Fibroblast of lung (primary cell): ENCODE data around the gene REXO2. TPM values are rescaled to one million over a fixed set of nuclear protein-coding genes. Genes with fewer than 3 reads are reported as not detected.
A peak's percentile ranks its signal among the peaks of the same experiment; 100 is the strongest.

ENCODE experiments used
- DNase-seq, 2 donors: peaks; one replicate each; pipeline versions ENCODE4 v3.0.0 to v3.0.0-alpha.2; 2010; ENCODE audit warnings: low read depth in 2 of 2
- H2AFZ ChIP-seq: 2 replicates; pipeline ENCODE4 v1.5.1; 2012; ENCODE audit warnings: low read length, control low read depth, inconsistent platforms
- H3K27ac ChIP-seq: 2 replicates; pipeline ENCODE4 v1.5.1; 2011; ENCODE audit warnings: low read length, control low read depth; ENCODE audit not compliant: insufficient read depth
- H3K27me3 ChIP-seq: 2 replicates; pipeline ENCODE4 v1.5.1; 2011; ENCODE audit warnings: mild to moderate bottlenecking, low read length; ENCODE audit not compliant: control insufficient read depth, insufficient read depth
- H3K36me3 ChIP-seq: 2 replicates; pipeline ENCODE4 v1.5.1; 2011; ENCODE audit warnings: low read length; ENCODE audit not compliant: control insufficient read depth, insufficient read depth
- H3K4me1 ChIP-seq: 2 replicates; pipeline ENCODE4 v1.5.1; 2011; ENCODE audit warnings: low read length; ENCODE audit not compliant: control insufficient read depth, insufficient read depth; ENCODE audit errors: extremely low read depth
- H3K4me2 ChIP-seq: 2 replicates; pipeline ENCODE4 v1.5.1; 2011; ENCODE audit warnings: low read length, control low read depth; ENCODE audit not compliant: insufficient read depth; ENCODE audit errors: extremely low read depth
- H3K4me3 ChIP-seq, 4 experiments: fragments of 200-600 bp in 1 of 4; sonication (generic) in 1 of 4; replicated peaks in 1 of 4; 2 replicates each; pipeline ENCODE4 v1.5.1; 2011 to 2016; ENCODE audit warnings: low read length in 4 of 4, low read depth in 3 of 4, mild to moderate bottlenecking in 3 of 4, control low read depth in 2 of 4, inconsistent platforms in 1 of 4, mixed read lengths in 1 of 4; ENCODE audit not compliant: insufficient read depth in 1 of 4; ENCODE audit errors: control extremely low read depth in 1 of 4
- H3K79me2 ChIP-seq: 2 replicates; pipeline ENCODE4 v1.5.1; 2012; ENCODE audit warnings: mild to moderate bottlenecking, low read length, inconsistent platforms; ENCODE audit not compliant: control insufficient read depth, insufficient read depth
- H3K9ac ChIP-seq: 2 replicates; pipeline ENCODE4 v1.5.1; 2011; ENCODE audit warnings: mild to moderate bottlenecking, low read length, control low read depth; ENCODE audit not compliant: insufficient read depth
- H3K9me3 ChIP-seq: 2 replicates; pipeline ENCODE4 v1.5.1; 2012; ENCODE audit warnings: low read depth, low read length; ENCODE audit not compliant: control insufficient read depth, insufficient read depth
- H4K20me1 ChIP-seq: 2 replicates; pipeline ENCODE4 v1.5.1; 2011; ENCODE audit warnings: low read length; ENCODE audit not compliant: control insufficient read depth, insufficient read depth; ENCODE audit errors: extremely low read depth
- EZH2 ChIP-seq: IDR thresholded peaks from 2 replicates; pipeline ENCODE4 v1.5.1; 2012; ENCODE audit warnings: low read length, control low read depth, mild to moderate bottlenecking; ENCODE audit errors: missing control alignments
- polyA plus RNA-seq, 2 donors: library from polyadenylated mRNA; depleted of rRNA in 1 of 2; stranded (reverse) in 1 of 2; unstranded in 1 of 2; fragments of >200 nt; gene quantifications; 2 replicates each; pipeline ENCODE4 v1.2.1, GENCODE V29; 2011 to 2012; ENCODE audit warnings: missing spikeins in 1 of 2
- total RNA-seq: library from RNA; depleted of rRNA; stranded (reverse); fragments of >200 nt; gene quantifications from 2 replicates; pipeline ENCODE4 v1.2.1, GENCODE V29; 2014
- TF ChIP-seq, protein P1 (sequence below), 2 donors: IDR thresholded peaks in 1 of 2; conservative IDR thresholded peaks in 1 of 2; 1 replicate in 1 of 2; 2 replicates in 1 of 2; pipeline ENCODE4 v1.5.1; 2011 to 2012; ENCODE audit warnings: low read length in 2 of 2, control low read depth in 1 of 2, inconsistent platforms in 1 of 2, low read depth in 1 of 2, mild to moderate bottlenecking in 1 of 2

REXO2 gene
- total and polyA plus RNA-seq, 2 donors (not counting 1 experiment from before 2014, with no cell fraction given), result 234 to 372 TPM

DNA sequence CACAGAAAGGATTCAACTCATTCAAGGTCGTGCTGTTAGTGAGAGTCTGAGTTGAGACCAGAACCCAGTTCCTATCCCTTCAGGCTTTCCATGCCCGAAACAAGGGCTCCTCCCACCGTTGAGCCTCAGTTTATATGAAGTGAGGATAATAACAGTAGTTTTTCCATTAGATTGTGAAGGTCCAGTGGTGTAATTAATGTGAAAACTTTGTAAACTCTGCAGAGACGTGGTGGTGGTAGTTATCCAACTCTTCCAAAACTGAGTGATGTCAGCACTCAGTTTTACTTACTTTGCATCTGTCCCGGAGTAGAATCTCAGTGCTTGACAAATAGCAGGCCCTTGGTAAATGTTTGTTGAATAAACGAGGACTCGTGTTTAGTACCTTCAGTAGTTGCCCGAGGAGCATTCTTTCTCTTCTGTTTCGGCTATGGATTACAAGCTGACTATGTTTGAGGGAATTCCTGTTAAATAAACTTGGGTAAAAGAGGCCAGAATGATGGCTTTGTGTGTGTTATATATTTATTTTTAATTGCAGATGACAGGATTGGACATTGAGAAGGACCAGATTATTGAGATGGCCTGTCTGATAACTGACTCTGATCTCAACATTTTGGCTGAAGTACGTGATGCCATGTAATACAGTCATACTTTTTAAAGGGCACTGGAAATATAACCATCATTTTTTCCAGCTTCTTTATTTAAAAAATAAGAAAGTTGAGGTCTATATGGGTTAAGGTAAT, 1.0 kb downstream of the REXO2 start:
- H2AFZ ChIP-seq, result peak overlapping the region; percentile 92
- H3K4me2 ChIP-seq, result peak overlapping the region; percentile 61
- H3K79me2 ChIP-seq, result peaks cover 58% of the 10 kb centered on the region
- peak; percentile 9 to 29 for DNase-seq
- peak overlapping the region; percentile 82 to 99 (median 96) for H3K4me3 ChIP-seq
- peaks cover 2% of the 10 kb centered on the region for H3K4me1 ChIP-seq
- H3K36me3 ChIP-seq, result peaks cover 3% of the 10 kb centered on the region
- TF ChIP-seq EZH2, result no peak
- H3K9me3 ChIP-seq, result no peaks in the 10 kb centered on the region
- H3K9ac ChIP-seq, result peak overlapping the region; percentile 90
- no peaks in the 10 kb centered on the region for H3K27me3 ChIP-seq
- H4K20me1 ChIP-seq, result no peaks in the 10 kb centered on the region
- peak overlapping the region; percentile 90 for H3K27ac ChIP-seq

DNA sequence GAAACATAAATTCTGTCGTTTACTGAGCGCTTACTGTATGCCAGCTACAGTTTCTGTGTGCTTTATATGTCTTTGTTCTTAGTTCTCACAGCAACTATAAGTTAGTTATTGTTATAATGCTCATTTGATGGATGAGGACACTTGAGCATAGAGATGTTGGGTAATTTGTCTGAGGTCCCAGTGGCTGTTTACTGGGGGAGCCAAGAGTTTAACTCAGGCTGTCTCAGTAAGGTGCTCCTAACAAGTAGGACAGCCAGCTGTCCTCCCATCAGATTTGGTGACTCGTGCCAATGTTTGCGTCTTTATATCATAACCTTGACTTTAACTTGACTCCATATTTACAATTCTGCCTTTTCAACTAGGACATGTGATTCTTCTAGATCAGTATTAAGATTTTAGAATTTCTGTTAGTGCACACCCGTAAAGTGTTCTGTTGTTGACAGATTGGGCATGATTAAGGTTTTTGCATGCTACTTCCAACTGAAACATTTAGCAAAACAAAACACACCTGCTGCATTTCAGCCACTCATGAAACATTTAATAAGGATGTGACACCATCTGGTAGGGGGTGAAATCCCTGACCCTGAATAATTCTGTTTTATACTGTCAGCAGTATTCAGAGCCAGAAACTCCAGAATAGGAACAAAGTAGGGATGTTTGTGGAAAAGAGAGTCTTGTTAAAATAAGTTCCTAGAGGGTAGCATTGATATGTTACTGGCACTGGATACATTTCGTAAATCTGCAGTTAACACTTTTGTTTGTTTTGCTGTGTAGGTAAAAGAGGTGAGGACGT, 1.9 kb downstream of the REXO2 start:
- peak overlapping the region; percentile 82 to 99 (median 96) for H3K4me3 ChIP-seq
- no peaks in the 10 kb centered on the region for H3K9me3 ChIP-seq
- peaks cover 3% of the 10 kb centered on the region for H3K36me3 ChIP-seq
- TF ChIP-seq EZH2, result no peak
- TF ChIP-seq, protein P1, sequence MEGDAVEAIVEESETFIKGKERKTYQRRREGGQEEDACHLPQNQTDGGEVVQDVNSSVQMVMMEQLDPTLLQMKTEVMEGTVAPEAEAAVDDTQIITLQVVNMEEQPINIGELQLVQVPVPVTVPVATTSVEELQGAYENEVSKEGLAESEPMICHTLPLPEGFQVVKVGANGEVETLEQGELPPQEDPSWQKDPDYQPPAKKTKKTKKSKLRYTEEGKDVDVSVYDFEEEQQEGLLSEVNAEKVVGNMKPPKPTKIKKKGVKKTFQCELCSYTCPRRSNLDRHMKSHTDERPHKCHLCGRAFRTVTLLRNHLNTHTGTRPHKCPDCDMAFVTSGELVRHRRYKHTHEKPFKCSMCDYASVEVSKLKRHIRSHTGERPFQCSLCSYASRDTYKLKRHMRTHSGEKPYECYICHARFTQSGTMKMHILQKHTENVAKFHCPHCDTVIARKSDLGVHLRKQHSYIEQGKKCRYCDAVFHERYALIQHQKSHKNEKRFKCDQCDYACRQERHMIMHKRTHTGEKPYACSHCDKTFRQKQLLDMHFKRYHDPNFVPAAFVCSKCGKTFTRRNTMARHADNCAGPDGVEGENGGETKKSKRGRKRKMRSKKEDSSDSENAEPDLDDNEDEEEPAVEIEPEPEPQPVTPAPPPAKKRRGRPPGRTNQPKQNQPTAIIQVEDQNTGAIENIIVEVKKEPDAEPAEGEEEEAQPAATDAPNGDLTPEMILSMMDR (conservative IDR thresholded peaks at IDR 0.05 in 1 of 2, IDR thresholded peaks at IDR 0.05 in 1 of 2; ENCODE audit: low read depth in 1 of 2, low read length in 2 of 2), result no peak
- H3K27me3 ChIP-seq, result no peaks in the 10 kb centered on the region
- H3K27ac ChIP-seq, result peak overlapping the region; percentile 26
- peaks cover 63% of the 10 kb centered on the region for H3K79me2 ChIP-seq
- H4K20me1 ChIP-seq, result no peaks in the 10 kb centered on the region
- peak in 1 of 2 donors; percentile 16 for DNase-seq
- no peak overlapping the region for H2AFZ ChIP-seq
- H3K4me1 ChIP-seq, result peaks cover 2% of the 10 kb centered on the region
- H3K9ac ChIP-seq, result no peak overlapping the region
- peak overlapping the region; percentile 61 for H3K4me2 ChIP-seq

DNA sequence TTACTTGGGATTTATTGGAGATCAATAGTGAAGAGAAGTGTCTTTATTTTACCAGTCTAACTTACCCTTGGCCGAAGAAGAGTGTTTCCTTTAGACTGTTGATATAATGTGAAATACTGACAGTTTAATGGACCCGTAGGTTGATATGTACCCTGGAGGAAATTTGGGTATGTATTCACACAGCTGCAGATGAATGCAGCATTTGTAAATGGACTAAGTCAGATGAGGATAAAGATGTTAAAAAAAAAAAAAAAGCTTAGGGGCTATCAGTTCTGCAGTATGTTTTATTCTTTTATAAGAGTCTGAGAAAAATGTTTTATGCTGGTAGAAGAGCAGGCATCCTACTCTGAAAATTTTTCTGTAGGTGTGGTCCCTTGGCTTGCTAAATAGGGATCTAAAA, 2.7 kb downstream of the REXO2 start:
- Histone ChIP-seq H3K4me3 (peak overlapping the region in 2 of 4 experiments; percentile 82 to 96), H3K4me1 (peaks cover 2% of the 10 kb centered on the region)
- DNase-seq, result no peak

More for the DNA sequence above, 2.7 kb downstream of the REXO2 start:
- no peak for TF ChIP-seq EZH2
- TF ChIP-seq, protein P1 (conservative IDR thresholded peaks at IDR 0.05 in 1 of 2, IDR thresholded peaks at IDR 0.05 in 1 of 2; ENCODE audit: low read depth in 1 of 2, low read length in 2 of 2), result no peak
- H3K36me3 ChIP-seq, result peaks cover 5% of the 10 kb centered on the region
- H3K27me3 ChIP-seq, result no peaks in the 10 kb centered on the region
- H4K20me1 ChIP-seq, result no peaks in the 10 kb centered on the region
- H3K4me2 ChIP-seq, result no peak overlapping the region
- H3K27ac ChIP-seq, result no peak overlapping the region
- H3K9ac ChIP-seq, result no peak overlapping the region
- no peaks in the 10 kb centered on the region for H3K9me3 ChIP-seq
- H2AFZ ChIP-seq, result no peak overlapping the region
- H3K79me2 ChIP-seq, result peaks cover 68% of the 10 kb centered on the region
